DMS 273 treated with DMSO at 0.1 percent for 48 hours (cell line): ENCODE measurements around the gene PRDX3.
A peak's percentile ranks its signal among the peaks of the same experiment; 100 is the strongest.

Source experiments
- DNase-seq: peaks from one replicate; lab custom pipeline; 2025; lab: John Stamatoyannopoulos, UW

The PRDX3 gene

GRCh38 chr10:119178372-119179119, at the start of gene PRDX3:
PRDX3 (minus strand) TSS chr10:119178812; CDS start chr10:119178790, 22 bp downstream.
- peak; percentile 78 for DNase-seq

- DNase-seq: no peak
These were observed 49.2 kb upstream of the PRDX3 start for GRCh38 chr10:119227825-119228224.

- no peak for DNase-seq
These were observed 46.6 kb upstream of the PRDX3 start for GRCh38 chr10:119225083-119225658.

- DNase-seq: no peak
These were observed 44.4 kb upstream of the PRDX3 start for GRCh38 chr10:119222966-119223386.

- no peak for DNase-seq
These were observed 43.9 kb upstream of the PRDX3 start for GRCh38 chr10:119222537-119222936.

GRCh38 chr10:119221666-119222065, 43.1 kb upstream of the PRDX3 start:
- no peak for DNase-seq

GRCh38 chr10:119221201-119221600, 42.6 kb upstream of the PRDX3 start:
- DNase-seq: no peak

GRCh38 chr10:119219871-119220270, 41.3 kb upstream of the PRDX3 start:
- DNase-seq: no peak

- no peak for DNase-seq
These were observed 39.4 kb upstream of the PRDX3 start for GRCh38 chr10:119217991-119218490.

- DNase-seq: no peak
These were observed 38.8 kb upstream of the PRDX3 start for GRCh38 chr10:119217401-119217800.

GRCh38 chr10:119216127-119216526, 37.5 kb upstream of the PRDX3 start:
- DNase-seq: no peak

GRCh38 chr10:119215371-119215770, 36.8 kb upstream of the PRDX3 start:
- DNase-seq: no peak

- DNase-seq: no peak
These were observed 33.2 kb upstream of the PRDX3 start for GRCh38 chr10:119211625-119212441.

- DNase-seq: no peak
These were observed 32.6 kb upstream of the PRDX3 start for GRCh38 chr10:119211176-119211575.

GRCh38 chr10:119210633-119211032, 32.0 kb upstream of the PRDX3 start:
- DNase-seq: no peak

- DNase-seq: no peak
These were observed 31.2 kb upstream of the PRDX3 start for GRCh38 chr10:119209736-119210355.

GRCh38 chr10:119209035-119209735, 30.6 kb upstream of the PRDX3 start:
- no peak for DNase-seq

GRCh38 chr10:119208553-119208940, 29.9 kb upstream of the PRDX3 start:
- no peak for DNase-seq

- DNase-seq: peak; percentile 58
These were observed 29.3 kb upstream of the PRDX3 start for GRCh38 chr10:119207713-119208552.

- peak; percentile 78 for DNase-seq
These were observed 28.7 kb upstream of the PRDX3 start, which contains the start of gene GRK5 for GRCh38 chr10:119207366-119207666. GRK5 (plus strand) TSS chr10:119207571; CDS start chr10:119207918, 347 bp downstream.
